Measurements from ENCODE around the gene BPIFB4. TPM values are rescaled to one million over a fixed set of nuclear protein-coding genes. Genes with fewer than 3 reads are reported as not detected.
"Not testable (repeated sequence)": the region's sequence is repeated elsewhere in the genome, so short reads cannot be mapped to it uniquely, and the experiment has no call there.

BPIFB4 gene
- polyA plus RNA-seq, 5 donors, result not detected

DNA sequence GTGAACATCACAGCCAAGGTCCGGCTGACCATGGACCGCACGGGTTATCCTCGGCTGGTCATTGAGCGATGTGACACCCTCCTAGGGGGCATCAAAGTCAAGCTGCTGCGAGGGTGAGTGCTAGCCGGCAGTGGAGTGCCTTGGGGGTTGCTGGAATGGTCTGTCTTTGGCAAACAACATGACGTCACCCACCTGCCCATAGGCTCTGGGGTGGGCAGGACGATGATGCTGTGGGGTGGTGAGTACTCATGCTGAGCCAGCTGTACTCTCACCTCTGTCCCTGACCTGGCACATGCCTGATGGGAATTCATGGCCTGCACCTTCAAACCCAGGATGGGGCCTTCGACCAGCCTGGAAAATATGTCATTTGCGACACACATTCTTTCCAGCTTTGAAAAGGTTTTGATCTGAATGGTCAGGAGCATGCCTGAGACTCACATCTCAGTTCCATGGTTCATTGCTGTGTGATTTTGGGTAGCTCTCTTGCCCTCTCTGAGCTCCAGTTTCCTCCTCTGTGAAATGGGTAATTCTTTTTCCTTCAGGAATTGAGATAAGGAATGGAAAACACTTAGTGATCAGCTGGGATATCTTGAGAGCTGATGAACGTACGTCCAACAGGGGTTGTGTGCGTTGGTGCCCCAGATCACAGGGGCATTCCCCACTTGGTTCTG is 6.7 kb downstream of the BPIFB4 start:
- no peak for DNase-seq

GRCh38 chr20:33091147-33091546 is 11.7 kb downstream of the BPIFB4 start:
- no peak for DNase-seq

GRCh38 chr20:33091693-33092092 is 12.2 kb downstream of the BPIFB4 start:
- DNase-seq, result no peak

GRCh38 chr20:33092361-33092760 is 12.9 kb downstream of the BPIFB4 start:
- DNase-seq, result no peak

DNA sequence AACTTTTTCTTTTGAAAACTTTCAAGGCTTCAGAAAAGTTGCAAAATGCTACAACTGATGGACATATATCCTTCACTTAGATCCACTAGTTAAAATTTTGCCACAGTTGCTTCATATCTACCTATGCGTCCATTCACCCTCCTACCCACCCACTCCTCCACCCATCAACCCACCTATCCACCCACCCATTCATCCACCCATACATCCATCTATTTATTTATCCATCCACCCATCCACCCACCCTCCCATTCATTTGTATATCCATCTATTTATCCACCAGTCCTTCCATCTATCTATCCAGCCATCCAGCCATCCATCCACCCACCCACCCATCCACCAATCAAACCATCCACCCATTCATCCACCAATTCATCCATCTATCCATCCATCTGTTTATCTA is 13.6 kb downstream of the BPIFB4 start:
- DNase-seq, result no peak

DNA sequence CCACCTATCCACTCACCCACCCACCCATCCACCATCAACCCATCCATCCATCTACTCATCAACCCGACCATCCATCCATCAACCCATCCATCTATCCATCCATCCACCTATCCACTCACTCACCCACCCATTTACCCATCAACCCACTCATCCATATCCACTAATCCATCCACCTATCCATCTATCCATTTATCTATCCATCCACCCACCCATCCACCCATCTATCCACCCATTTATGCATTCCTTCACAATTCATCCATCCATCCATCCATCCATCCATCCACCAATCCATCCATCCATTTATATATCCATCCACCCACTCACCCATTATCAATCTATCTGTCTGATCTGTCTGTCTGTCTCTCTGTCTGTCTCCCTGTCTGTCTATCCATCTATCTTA is 14.1 kb downstream of the BPIFB4 start:
- DNase-seq, result no peak

GRCh38 chr20:33095249-33095648 is 15.8 kb downstream of the BPIFB4 start:
- no peak for DNase-seq

DNA sequence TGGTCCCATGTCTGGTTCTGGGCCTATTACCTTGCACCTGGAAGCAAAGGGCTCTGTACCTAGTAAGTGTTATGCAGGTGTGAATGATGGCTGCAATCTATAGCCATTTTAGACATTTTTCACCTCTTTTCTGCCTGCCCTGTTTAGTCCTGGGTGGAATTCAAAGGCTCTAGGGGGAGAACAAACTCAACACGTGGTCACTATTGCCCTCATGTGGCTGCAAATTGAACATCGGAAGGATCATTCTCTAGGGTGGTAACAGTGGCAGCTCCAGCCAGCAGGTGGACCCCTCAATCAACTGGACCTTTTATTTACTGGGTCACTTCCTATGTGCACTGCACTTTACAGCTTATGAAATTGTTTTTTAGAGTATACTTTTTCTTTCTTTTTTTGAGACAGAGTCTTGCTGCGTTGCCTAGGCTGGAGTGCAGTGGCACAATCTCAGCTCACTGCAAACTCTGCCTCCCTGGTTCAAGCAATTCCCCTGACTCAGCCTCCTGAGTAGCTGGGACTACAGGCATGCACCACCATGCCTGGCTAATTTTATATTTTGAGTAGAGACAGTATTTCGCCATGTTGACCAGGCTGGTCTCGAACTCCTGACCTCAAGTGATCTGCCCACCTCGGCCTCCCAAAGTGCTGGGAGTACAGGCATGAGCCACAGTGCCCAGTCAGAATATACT is 16.6 kb downstream of the BPIFB4 start:
- DNase-seq, result peak; percentile 2 to 15

GRCh38 chr20:33097001-33097400 is 17.6 kb downstream of the BPIFB4 start:
- no peak for DNase-seq

DNA sequence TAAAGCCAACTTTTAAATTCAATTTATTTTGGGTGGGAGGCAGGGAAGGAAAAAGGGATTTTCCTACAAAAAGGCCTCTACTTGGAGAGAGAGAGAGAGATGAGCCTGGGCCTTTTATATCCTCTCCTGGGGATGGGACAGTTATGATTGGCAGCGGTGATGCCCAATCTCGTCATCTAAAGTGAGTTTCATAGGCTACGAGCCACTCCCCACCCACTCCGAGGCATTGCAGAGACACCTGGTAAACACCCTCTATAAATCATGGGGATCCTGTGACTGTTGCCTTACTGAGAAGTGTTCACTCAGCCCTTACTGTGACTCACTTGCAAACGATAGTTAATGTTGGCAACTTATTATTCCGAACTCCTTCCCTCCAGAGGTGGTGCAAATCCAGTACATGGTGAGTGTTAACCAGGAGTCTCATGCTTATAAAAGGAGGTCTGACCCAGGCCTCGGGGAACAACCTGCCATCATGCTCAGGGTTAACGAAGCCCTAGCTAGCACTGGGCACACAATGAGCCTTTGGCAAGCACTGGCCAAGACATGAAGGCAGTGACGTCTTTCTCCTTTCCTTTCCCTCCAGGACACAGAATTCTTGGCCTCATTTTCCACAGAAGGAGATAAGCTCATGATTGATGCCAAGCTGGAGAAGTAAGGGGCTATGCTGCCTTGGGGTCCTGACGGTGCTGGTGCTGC is 20.5 kb downstream of the BPIFB4 start:
- DNase-seq, result no peak

DNA sequence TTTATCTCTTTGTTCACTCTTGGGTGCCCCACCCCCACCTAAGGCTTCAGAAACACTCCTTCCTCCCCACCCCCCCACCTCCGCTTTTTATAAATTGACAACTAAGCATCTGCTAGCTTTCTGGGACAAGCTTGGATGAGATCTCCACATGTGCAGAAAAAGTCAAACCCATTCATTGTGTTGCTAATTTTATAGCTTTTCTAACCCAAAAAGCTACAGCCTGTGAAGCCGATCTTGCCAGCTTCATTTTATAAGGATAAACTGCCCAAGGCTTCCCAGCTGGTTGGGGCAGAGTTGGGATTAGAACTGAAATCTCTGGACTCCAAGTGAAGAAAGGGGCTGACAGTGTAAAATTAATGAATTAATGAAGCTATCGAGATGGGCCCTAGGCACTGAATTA is 24.1 kb downstream of the BPIFB4 start:
- no peak for DNase-seq

- DNase-seq, result no peak
Observed at GRCh38 chr20:33104336-33104735, 24.9 kb downstream of the BPIFB4 start.

- no peak for DNase-seq
Observed at GRCh38 chr20:33105316-33105924, 26.0 kb downstream of the BPIFB4 start.

DNA sequence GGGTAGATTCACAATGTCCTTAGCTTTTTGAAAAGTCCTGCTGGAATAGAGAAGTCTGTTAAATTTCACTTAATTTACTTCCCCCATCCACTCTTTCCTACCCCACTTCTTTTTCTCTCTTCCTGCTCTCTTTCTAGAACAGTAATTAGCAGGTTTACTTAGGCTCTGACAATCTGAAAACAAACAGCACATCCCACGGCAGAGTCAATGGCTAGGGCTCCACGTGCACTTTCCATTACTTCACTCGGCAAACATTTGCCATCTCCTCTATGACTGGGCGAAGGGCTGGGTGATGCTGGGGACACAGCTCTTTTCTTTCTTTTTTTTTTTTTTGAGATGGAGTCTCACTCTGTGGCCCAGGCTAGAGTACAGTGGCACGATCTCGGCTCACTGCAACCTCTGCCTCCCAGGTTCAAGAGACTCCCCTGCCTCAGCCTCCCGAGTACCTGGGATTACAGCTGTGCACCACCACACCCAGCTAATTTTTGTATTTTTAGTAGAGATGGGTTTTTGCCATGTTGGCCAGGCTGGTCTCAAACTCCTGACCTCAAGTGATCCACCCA is 26.7 kb downstream of the BPIFB4 start:
- DNase-seq, result not testable (repeated sequence)

DNA sequence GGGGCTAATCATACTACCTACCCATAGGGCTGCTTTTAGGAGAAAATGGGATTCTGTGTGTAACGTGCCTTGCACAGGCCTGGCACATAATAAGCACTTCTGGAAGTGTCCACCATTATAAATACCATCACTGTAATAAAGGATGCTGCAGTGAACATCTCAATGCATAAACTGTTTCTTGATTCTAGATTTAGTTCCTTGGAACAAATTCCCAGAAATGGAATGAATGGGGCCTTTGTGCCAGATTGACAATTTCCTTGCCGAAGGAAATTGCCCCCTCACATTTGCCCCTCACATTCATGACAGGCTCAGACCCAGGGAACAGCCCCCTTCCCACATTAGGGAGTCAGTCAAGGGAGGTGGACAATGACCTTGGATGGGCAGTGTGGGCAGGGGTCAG is 29.2 kb downstream of the BPIFB4 start:
- DNase-seq, result no peak

DNA sequence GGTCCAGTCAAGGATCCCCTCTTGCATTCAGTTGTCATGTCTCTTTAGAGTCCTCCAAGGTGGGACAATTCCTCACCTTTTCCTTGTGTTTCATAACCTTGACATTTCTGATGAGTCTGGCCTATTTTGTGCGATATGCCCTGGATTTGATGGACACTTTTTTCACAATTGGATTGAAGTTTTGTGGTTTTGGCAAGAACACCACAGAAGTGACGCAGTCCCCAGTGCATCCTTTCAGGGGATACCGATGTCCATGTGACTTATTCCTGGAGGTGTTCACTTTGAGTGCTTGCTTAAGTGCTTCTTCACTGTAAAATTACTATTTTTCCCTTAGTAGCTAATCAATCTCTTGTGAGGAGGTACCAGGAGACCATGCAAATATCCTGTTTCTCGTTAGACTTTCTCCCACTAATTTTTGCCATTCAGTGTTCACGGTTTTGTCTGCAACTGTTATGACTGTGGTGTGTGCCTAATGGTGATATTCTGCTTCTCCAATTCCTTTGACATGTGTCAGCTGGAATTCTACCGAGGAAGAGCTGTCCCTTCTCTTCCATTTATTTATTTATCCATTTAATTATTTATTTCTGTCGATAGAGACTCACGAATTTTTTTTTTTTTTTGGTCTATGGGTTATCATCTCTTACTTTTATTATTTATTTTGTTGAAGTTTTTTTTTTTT is 30.8 kb downstream of the BPIFB4 start:
- DNase-seq, result no peak

DNA sequence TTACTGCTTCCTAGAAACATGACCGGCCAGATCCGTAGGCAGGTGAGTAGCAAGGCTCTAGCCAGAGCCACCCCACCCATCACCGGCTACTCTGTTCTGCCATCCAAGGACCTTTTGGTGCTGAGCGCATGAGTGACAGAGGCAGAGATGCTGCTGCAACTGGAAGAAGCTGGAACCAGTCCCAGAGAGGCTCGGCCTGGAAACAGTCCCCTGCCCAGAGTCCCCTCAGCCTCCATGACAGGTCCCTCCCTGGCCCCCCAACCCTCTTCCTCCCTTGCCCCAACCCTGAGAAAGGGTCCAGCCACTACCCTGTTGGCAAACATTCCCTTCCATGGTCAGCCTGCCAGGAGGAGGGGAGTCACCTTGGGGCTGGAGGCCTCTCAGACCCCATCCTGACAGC is 31.9 kb downstream of the BPIFB4 start:
- no peak for DNase-seq

DNA sequence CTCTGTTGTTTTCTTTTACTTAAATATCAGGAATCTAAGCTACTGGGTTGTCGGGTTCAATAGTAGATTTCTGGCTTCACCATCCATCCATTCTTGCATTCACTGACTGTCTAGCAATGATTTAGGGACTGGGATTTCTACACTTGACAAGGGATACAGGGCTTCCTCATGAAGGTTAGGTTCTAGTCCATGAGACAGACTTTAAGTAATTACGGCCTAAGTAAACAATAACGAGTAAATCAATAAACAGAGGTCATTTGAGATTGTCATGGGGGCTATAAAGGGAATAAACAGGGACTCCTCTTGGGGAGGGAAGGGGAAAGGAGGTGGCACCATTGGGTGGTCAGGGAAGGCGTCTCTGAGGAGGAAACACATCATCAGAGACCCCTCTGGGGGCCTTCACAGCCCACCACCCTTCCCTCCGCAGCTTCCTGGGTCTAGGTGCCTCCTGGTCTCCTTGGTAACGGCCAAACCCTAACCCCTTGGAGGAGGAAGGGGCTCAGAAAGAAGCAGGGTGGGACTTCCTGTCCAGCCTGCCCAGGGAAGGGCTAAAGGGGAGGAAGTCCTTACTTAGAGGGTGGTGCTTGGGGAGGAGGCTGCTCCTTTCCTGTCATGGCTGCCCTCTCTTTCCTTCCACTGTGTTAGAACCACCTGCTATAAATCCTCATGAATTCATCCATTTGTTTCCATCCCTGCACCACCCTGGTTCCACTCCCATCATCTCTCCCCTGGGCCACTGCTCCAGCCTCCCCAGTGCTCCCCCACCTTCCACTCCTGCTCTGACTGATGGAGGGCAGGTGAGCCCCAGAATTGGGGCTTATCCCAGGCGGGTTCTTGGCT is 33.3 kb downstream of the BPIFB4 start:
- DNase-seq, result no peak

DNA sequence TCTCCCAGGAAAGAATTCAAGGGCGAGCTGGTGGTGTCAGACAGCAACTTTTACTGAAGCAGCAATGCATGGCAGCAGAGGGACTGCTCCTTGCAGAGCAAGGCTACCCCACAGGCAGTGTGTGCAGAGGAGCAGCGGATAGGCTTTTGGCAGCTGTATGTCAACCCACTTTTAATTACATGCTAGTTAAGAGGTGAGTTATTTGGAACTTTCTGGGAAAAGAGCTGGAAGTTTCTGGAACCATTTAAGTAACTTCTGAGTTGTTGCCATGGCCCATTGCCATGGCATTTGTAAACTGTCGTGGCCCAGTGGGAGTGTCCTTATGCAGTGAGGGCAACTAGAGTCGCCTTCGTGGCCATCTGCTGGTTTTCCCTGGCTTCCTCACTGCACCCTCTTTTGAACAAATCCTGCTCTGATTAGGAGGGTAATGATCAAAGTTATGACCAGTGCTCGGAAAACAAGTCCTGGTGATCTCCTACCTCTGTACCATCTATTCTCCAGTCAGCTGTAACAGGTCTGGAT is 34.0 kb downstream of the BPIFB4 start:
- DNase-seq, result no peak

- not testable (repeated sequence) for DNase-seq
Observed at GRCh38 chr20:33115501-33115900, 36.1 kb downstream of the BPIFB4 start.
